ENCODE data around the gene AAMP.

- TF ChIP-seq POLR2AphosphoS5 (IDR thresholded peaks at IDR 0.05; ENCODE audit: low read depth, low read length) (peak; percentile 54; the same call in 1 of the 2 replicates), SIN3A (IDR thresholded peaks at IDR 0.05; ENCODE audit: borderline replicate concordance, insufficient read depth, low read length) (no peak)
These were observed 22.4 kb upstream of the AAMP start, which contains the start of gene TMBIM1 for GRCh38 chr2:218292048-218293014.

All from PFSK-1 (cell line).